SH-SY5Y (cell line): ENCODE results near the gene DTWD2.

Experiments
- GATA2 ChIP-seq: IDR thresholded peaks from 2 replicates; pipeline ENCODE4 v1.6.1; 2011; ENCODE audit warnings: mild to moderate bottlenecking, low read depth, low read length
- GATA3 ChIP-seq: IDR thresholded peaks from 2 replicates; pipeline ENCODE4 v1.6.1; 2011; ENCODE audit warnings: low read depth, mild to moderate bottlenecking, low read length, moderate library complexity

DNA sequence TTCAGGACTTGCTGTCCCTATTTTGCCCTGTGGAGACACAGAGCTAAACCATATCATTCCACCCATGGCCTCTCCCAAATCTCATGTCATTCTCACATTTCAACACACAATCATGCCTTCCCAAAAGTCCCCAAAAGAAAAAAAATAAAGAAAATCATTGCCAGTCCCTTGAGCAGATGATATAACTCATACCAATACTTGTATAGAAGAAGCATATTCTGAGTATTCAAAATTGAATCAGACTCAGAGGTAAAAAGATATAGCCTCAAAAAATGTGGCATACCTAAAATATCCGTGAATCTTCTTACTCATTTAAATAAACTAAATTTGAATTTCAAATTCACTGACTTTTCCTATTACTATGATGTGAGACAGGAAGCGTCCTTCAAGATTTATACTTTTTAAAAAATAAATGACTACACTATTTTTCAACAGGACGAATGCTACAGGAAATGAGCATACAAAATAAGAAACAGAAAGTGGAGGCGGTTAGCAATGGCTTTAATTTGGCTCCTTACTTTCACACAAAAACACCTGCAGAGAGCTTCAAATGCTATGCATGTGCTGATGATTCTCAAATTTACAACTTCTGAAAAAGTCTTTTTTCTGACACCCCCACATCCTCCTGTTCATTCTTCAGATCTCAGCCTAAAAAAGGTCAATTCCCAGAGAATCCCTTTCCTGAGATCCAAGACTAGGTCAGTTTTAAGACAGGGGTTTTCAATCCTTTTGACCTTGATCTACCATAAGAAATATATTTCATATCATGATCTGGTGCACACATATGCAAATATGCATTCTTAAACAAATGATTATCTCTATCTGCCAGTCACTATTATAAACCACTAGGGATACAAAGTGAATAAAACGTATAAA lies 42.9 kb upstream of the DTWD2 start:
- TF ChIP-seq GATA3 (no peak), GATA2 (no peak)
